WTC11 (cell line): Measurements from ENCODE around the gene ERC2. TPM values are rescaled to one million over a fixed set of nuclear protein-coding genes. Genes with fewer than 3 reads are reported as not detected.

ENCODE experiments used
- ATAC-seq: fragments of 200-7000 bp; cut with Tn5 transposase; 2 replicates; pipeline ENCODE4 v1.10.0; 2021; ENCODE audit warnings: mild to moderate bottlenecking, moderate library complexity
- CTCF ChIA-PET: fragments of 300-600 bp; sonication (Branson Sonifier 250); formaldehyde crosslinking; loops from one replicate; lab custom pipeline; 2021; ENCODE audit warnings: antibody characterized with exemption; lab: Charles Lee
- POLR2A ChIA-PET: fragments of 350-600 bp; sonication (Branson Sonifier 250); formaldehyde crosslinking; loops from one replicate; lab custom pipeline; 2021; ENCODE audit warnings: antibody characterized with exemption; lab: Charles Lee
- DNase-seq: peaks from one replicate; pipeline ENCODE4 v3.0.0; 2021; ENCODE audit warnings: low spot score
- H3K27ac Mint-ChIP-seq: 2 replicates; pipeline ENCODE4 v1.8.0; 2021; ENCODE audit warnings: mixed read lengths
- H3K27me3 Mint-ChIP-seq: 2 replicates; pipeline ENCODE4 v1.8.0; 2021; ENCODE audit warnings: low read depth, mild to moderate bottlenecking, moderate library complexity, mixed read lengths
- H3K36me3 Mint-ChIP-seq: 2 replicates; pipeline ENCODE4 v1.8.0; 2021; ENCODE audit warnings: mixed read lengths
- H3K4me1 Mint-ChIP-seq: 2 replicates; pipeline ENCODE4 v1.8.0; 2022; ENCODE audit warnings: mixed read lengths
- H3K4me3 Mint-ChIP-seq: 2 replicates; pipeline ENCODE4 v1.8.0; 2021; ENCODE audit warnings: mild to moderate bottlenecking, moderate library complexity, mixed read lengths
- H3K9me3 Mint-ChIP-seq: 2 replicates; pipeline ENCODE4 v1.8.0; 2021; ENCODE audit warnings: mixed read lengths
- AFF4 ChIP-seq: sonication (generic); formaldehyde crosslinking; IDR thresholded peaks from 2 replicates; pipeline ENCODE4 v1.8.1; 2023; ENCODE audit warnings: mild to moderate bottlenecking, missing genetic modification reagents, borderline replicate concordance
- ATF1 ChIP-seq: sonication (generic); formaldehyde crosslinking; IDR thresholded peaks from 2 replicates; pipeline ENCODE4 v1.8.1; 2023; ENCODE audit warnings: mild to moderate bottlenecking, moderate library complexity, missing genetic modification reagents
- ATF3 ChIP-seq: sonication (generic); formaldehyde crosslinking; conservative IDR thresholded peaks from 2 replicates; pipeline ENCODE4 v1.8.1; 2022; ENCODE audit warnings: mild to moderate bottlenecking, missing genetic modification reagents
- CREB1 ChIP-seq: sonication (generic); formaldehyde crosslinking; IDR thresholded peaks from 2 replicates; pipeline ENCODE4 v1.8.0; 2023; ENCODE audit warnings: mild to moderate bottlenecking, missing genetic modification reagents
- CREM ChIP-seq: sonication (generic); formaldehyde crosslinking; IDR thresholded peaks from 2 replicates; pipeline ENCODE4 v1.8.1; 2022; ENCODE audit warnings: mild to moderate bottlenecking, missing genetic modification reagents, moderate library complexity
- E2F1 ChIP-seq: sonication (generic); formaldehyde crosslinking; IDR thresholded peaks from 2 replicates; pipeline ENCODE4 v1.8.0; 2022; ENCODE audit warnings: mild to moderate bottlenecking, missing genetic modification reagents
- EMX1 ChIP-seq: fragments of 250-450 bp; sonication (Bioruptor Pico); IDR thresholded peaks from 2 replicates; pipeline ENCODE4 v1.8.0; 2021; ENCODE audit warnings: mild to moderate bottlenecking
- HMGXB4 ChIP-seq: sonication (generic); formaldehyde crosslinking; IDR thresholded peaks from 2 replicates; pipeline ENCODE4 v1.8.1; 2023; ENCODE audit warnings: mild to moderate bottlenecking, moderate library complexity, missing genetic modification reagents
- IRF1 ChIP-seq: sonication (generic); formaldehyde crosslinking; IDR thresholded peaks from 2 replicates; pipeline ENCODE4 v1.8.0; 2023; ENCODE audit warnings: missing genetic modification reagents
- IRF2 ChIP-seq: sonication (generic); formaldehyde crosslinking; IDR thresholded peaks from 2 replicates; pipeline ENCODE4 v1.8.0; 2022; ENCODE audit warnings: low read depth, missing genetic modification reagents, borderline replicate concordance
- KAT7 ChIP-seq: sonication (generic); formaldehyde crosslinking; IDR thresholded peaks from 2 replicates; pipeline ENCODE4 v1.8.1; 2023; ENCODE audit warnings: missing genetic modification reagents, mild to moderate bottlenecking, borderline replicate concordance
- MLX ChIP-seq: sonication (generic); formaldehyde crosslinking; IDR thresholded peaks from 2 replicates; pipeline ENCODE4 v1.8.1; 2023; ENCODE audit warnings: mild to moderate bottlenecking, missing genetic modification reagents, moderate library complexity
- MYBL2 ChIP-seq: sonication (generic); formaldehyde crosslinking; IDR thresholded peaks from 2 replicates; pipeline ENCODE4 v1.8.1; 2023; ENCODE audit warnings: mild to moderate bottlenecking, moderate library complexity, missing genetic modification reagents
- RELA ChIP-seq: sonication (generic); formaldehyde crosslinking; IDR thresholded peaks from 2 replicates; pipeline ENCODE4 v1.8.1; 2022; ENCODE audit warnings: missing genetic modification reagents, mild to moderate bottlenecking, borderline replicate concordance
- RORB ChIP-seq: fragments of 250-450 bp; sonication (Bioruptor Pico); IDR thresholded peaks from 2 replicates; pipeline ENCODE4 v1.9.0; 2021; ENCODE audit warnings: mild to moderate bottlenecking
- USF2 ChIP-seq: sonication (generic); formaldehyde crosslinking; IDR thresholded peaks from 2 replicates; pipeline ENCODE4 v1.8.1; 2023; ENCODE audit warnings: mild to moderate bottlenecking, missing genetic modification reagents, moderate library complexity
- ZBTB43 ChIP-seq: sonication (generic); formaldehyde crosslinking; IDR thresholded peaks from 2 replicates; pipeline ENCODE4 v1.8.1; 2023; ENCODE audit warnings: mild to moderate bottlenecking, missing genetic modification reagents
- ZMAT4 ChIP-seq: fragments of 250-450 bp; sonication (Bioruptor Pico); IDR thresholded peaks from 2 replicates; pipeline ENCODE4 v1.9.0; 2021; ENCODE audit warnings: mild to moderate bottlenecking
- ZNF416 ChIP-seq: fragments of 250-450 bp; sonication (Bioruptor Pico); IDR thresholded peaks from 2 replicates; pipeline ENCODE4 v1.9.0; 2021; ENCODE audit warnings: mild to moderate bottlenecking, inconsistent platforms
- ZNF512 ChIP-seq: sonication (generic); formaldehyde crosslinking; IDR thresholded peaks from 2 replicates; pipeline ENCODE4 v1.8.1; 2022; ENCODE audit warnings: missing genetic modification reagents, borderline replicate concordance
- total RNA-seq: library from RNA; stranded (reverse); gene quantifications from 3 replicates; pipeline ENCODE4 v1.2.3, GENCODE V29; 2021

The ERC2 gene
- total RNA-seq, 1 experiment from 2014 or later, result 23.5 TPM

GRCh38 chr3:55797084-55797483, 671.2 kb downstream of the ERC2 start (continued):
- TF ChIP-seq KAT7 (CRISPR knock-in tag) (no peak), CREB1 (no peak), RORB (CRISPR knock-in tag) (no peak), MLX (CRISPR knock-in tag) (no peak), IRF2 (CRISPR knock-in tag) (no peak), ATF3 (CRISPR knock-in tag) (no peak), IRF1 (CRISPR knock-in tag) (no peak), MYBL2 (CRISPR knock-in tag) (no peak)

- no peaks in the 10 kb centered on the region for H3K27me3 Mint-ChIP-seq
- ATAC-seq, result no peak
- H3K9me3 Mint-ChIP-seq, result peaks cover 7% of the 10 kb centered on the region
- H3K36me3 Mint-ChIP-seq, result peaks cover 3% of the 10 kb centered on the region; the same call in 1 of the 2 replicates
- TF ChIP-seq USF2, result no peak
- TF ChIP-seq ATF1 (CRISPR knock-in tag), result no peak
- no peak for TF ChIP-seq HMGXB4 (CRISPR knock-in tag)
- no peak for TF ChIP-seq ZNF512 (CRISPR knock-in tag)
- TF ChIP-seq ZBTB43 (CRISPR knock-in tag), result no peak
- TF ChIP-seq EMX1, result no peak
- TF ChIP-seq ZMAT4, result no peak
- TF ChIP-seq CREM (CRISPR knock-in tag), result no peak
- TF ChIP-seq ZNF416, result no peak
- TF ChIP-seq AFF4 (CRISPR knock-in tag), result no peak
- TF ChIP-seq KAT7 (CRISPR knock-in tag), result no peak
- TF ChIP-seq E2F1, result no peak
- no peak for TF ChIP-seq RELA (CRISPR knock-in tag)
- TF ChIP-seq, all 79 proteins: peak for 0
- no peak overlapping the region for H3K27ac Mint-ChIP-seq
- no peak overlapping the region for H3K4me3 Mint-ChIP-seq
- ChIA-PET POLR2A (no interaction called here), CTCF (no interaction called here)
- DNase-seq, result no peak
- peaks cover 4% of the 10 kb centered on the region; the same call in 1 of the 2 replicates for H3K4me1 Mint-ChIP-seq
These were observed 671.7 kb downstream of the ERC2 start for GRCh38 chr3:55796533-55796932.
